ENCODE measurements around the gene SLC22A23. TPM values are rescaled to one million over a fixed set of nuclear protein-coding genes. Genes with fewer than 3 reads are reported as not detected.

Gene SLC22A23
- total RNA-seq, 1 experiment from 2014 or later: 5.7 TPM

GRCh38 chr6:3303795-3304411, 152.9 kb downstream of the SLC22A23 start:
- ATAC-seq: no peak
- H3K4me2 ChIP-seq (ENCODE audit: low read length): no peak overlapping the region
- no peak overlapping the region for H3K4me3 ChIP-seq (ENCODE audit: low read length)
- ChIA-PET POLR2A (ENCODE audit: unreplicated experiment) (no interaction called here), CTCF (interaction anchor here (0.5 kb wide), 1 partner anchor 33 kb away, joined by 4 read pairs; no protein-coding TSS in a partner anchor)
- no peaks in the 10 kb centered on the region for H3K27me3 ChIP-seq (ENCODE audit: low read length)
- DNase-seq: no peak
- H3K36me3 ChIP-seq (ENCODE audit: low read depth, low read length): no peaks in the 10 kb centered on the region
- TF ChIP-seq, protein P1, sequence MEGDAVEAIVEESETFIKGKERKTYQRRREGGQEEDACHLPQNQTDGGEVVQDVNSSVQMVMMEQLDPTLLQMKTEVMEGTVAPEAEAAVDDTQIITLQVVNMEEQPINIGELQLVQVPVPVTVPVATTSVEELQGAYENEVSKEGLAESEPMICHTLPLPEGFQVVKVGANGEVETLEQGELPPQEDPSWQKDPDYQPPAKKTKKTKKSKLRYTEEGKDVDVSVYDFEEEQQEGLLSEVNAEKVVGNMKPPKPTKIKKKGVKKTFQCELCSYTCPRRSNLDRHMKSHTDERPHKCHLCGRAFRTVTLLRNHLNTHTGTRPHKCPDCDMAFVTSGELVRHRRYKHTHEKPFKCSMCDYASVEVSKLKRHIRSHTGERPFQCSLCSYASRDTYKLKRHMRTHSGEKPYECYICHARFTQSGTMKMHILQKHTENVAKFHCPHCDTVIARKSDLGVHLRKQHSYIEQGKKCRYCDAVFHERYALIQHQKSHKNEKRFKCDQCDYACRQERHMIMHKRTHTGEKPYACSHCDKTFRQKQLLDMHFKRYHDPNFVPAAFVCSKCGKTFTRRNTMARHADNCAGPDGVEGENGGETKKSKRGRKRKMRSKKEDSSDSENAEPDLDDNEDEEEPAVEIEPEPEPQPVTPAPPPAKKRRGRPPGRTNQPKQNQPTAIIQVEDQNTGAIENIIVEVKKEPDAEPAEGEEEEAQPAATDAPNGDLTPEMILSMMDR (conservative IDR thresholded peaks at IDR 0.05; ENCODE audit: low read depth, low read length): no peak
- TF ChIP-seq EZH2 (IDR thresholded peaks at IDR 0.05; ENCODE audit: low read length, unreplicated experiment) (no peak), EZH2phosphoT487 (IDR thresholded peaks at IDR 0.05; ENCODE audit: borderline replicate concordance, low read length) (no peak)
- H3K9me2 ChIP-seq (replicated peaks; ENCODE audit: low read length): no peaks in the 10 kb centered on the region
- intact Hi-C loops (cut with micrococcal nuclease): no loop called here
- no peaks in the 10 kb centered on the region for H3F3A ChIP-seq (ENCODE audit: low read length, unreplicated experiment)
- no peaks in the 10 kb centered on the region for H3K79me2 ChIP-seq (ENCODE audit: low read length)
- no TSS peak for BruUV-seq (replicated peaks)
- H3K27ac ChIP-seq (ENCODE audit: low read length): no peak overlapping the region
- H3K4me1 ChIP-seq (ENCODE audit: insufficient read depth, low read length): no peaks in the 10 kb centered on the region
- no peaks in the 10 kb centered on the region for H3K9me3 ChIP-seq (ENCODE audit: low read length)
- no peak overlapping the region for H3K9ac ChIP-seq (ENCODE audit: low read length)
- H2AFZ ChIP-seq (ENCODE audit: low read length): no peak overlapping the region
- H4K20me1 ChIP-seq (ENCODE audit: low read length): no peaks in the 10 kb centered on the region

GRCh38 chr6:3301506-3301905, 155.3 kb downstream of the SLC22A23 start:
- Histone ChIP-seq H3F3A (ENCODE audit: low read length, unreplicated experiment) (no peaks in the 10 kb centered on the region), H3K9me2 (replicated peaks; ENCODE audit: low read length) (no peaks in the 10 kb centered on the region), H3K9ac (ENCODE audit: low read length) (no peak overlapping the region), H2AFZ (ENCODE audit: low read length) (no peak overlapping the region), H3K4me3 (ENCODE audit: low read length) (no peak overlapping the region), H4K20me1 (ENCODE audit: low read length) (no peaks in the 10 kb centered on the region), H3K9me3 (ENCODE audit: low read length) (no peaks in the 10 kb centered on the region), H3K4me1 (ENCODE audit: insufficient read depth, low read length) (peaks cover 14% of the 10 kb centered on the region), H3K36me3 (ENCODE audit: low read depth, low read length) (no peaks in the 10 kb centered on the region), H3K27me3 (ENCODE audit: low read length) (no peaks in the 10 kb centered on the region), H3K27ac (ENCODE audit: low read length) (no peak overlapping the region), H3K79me2 (ENCODE audit: low read length) (no peaks in the 10 kb centered on the region), H3K4me2 (ENCODE audit: low read length) (no peak overlapping the region)
- BruUV-seq (replicated peaks): no TSS peak
- DNase-seq (no peak), ATAC-seq (no peak)
- ChIA-PET POLR2A (ENCODE audit: unreplicated experiment) (no interaction called here), CTCF (no interaction called here)
- no peak for TF ChIP-seq EZH2 (IDR thresholded peaks at IDR 0.05; ENCODE audit: low read length, unreplicated experiment)
- TF ChIP-seq, protein P1 (conservative IDR thresholded peaks at IDR 0.05; ENCODE audit: low read depth, low read length): no peak
- TF ChIP-seq EZH2phosphoT487 (IDR thresholded peaks at IDR 0.05; ENCODE audit: borderline replicate concordance, low read length): no peak
- intact Hi-C loops (cut with micrococcal nuclease): no loop called here

DNA sequence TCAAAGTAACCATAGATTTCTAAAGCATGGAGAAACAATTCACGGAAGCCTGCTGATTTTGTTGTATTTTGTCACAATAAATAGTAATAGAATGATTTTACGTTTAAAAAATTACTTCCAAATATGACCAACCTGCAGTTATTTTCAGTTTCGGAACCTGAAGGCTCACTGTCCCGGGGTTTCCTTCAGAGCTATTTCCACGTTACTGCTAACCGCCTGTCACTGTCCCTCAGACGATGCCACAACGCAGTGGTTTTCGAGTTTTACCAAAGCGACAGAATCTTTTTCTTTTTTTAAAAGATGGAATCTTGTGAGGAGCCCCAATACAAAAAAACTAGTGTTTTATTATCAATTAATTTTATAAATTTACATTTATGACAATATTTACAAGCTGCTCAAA, 157.6 kb downstream of the SLC22A23 start:
- Histone ChIP-seq H3K79me2 (ENCODE audit: low read length) (no peaks in the 10 kb centered on the region), H2AFZ (ENCODE audit: low read length) (no peak overlapping the region), H3F3A (ENCODE audit: low read length, unreplicated experiment) (no peaks in the 10 kb centered on the region), H4K20me1 (ENCODE audit: low read length) (no peaks in the 10 kb centered on the region), H3K4me2 (ENCODE audit: low read length) (no peak overlapping the region), H3K9ac (ENCODE audit: low read length) (no peak overlapping the region), H3K27ac (ENCODE audit: low read length) (no peak overlapping the region), H3K36me3 (ENCODE audit: low read depth, low read length) (no peaks in the 10 kb centered on the region), H3K9me3 (ENCODE audit: low read length) (no peaks in the 10 kb centered on the region), H3K27me3 (ENCODE audit: low read length) (no peaks in the 10 kb centered on the region), H3K9me2 (replicated peaks; ENCODE audit: low read length) (no peaks in the 10 kb centered on the region), H3K4me3 (ENCODE audit: low read length) (no peak overlapping the region), H3K4me1 (ENCODE audit: insufficient read depth, low read length) (peaks cover 18% of the 10 kb centered on the region)
- intact Hi-C loops (cut with micrococcal nuclease): loop anchor here (5.0 kb wide), 1 partner anchor 158 kb away; the partner anchor contains the start of gene SLC22A23
- no TSS peak for BruUV-seq (replicated peaks)
- no peak for DNase-seq
- ChIA-PET POLR2A (ENCODE audit: unreplicated experiment) (interaction anchor here (0.6 kb wide), 1 partner anchor 81 kb away, joined by 4 read pairs; no protein-coding TSS in a partner anchor), CTCF (no interaction called here)
- TF ChIP-seq EZH2 (IDR thresholded peaks at IDR 0.05; ENCODE audit: low read length, unreplicated experiment) (no peak), EZH2phosphoT487 (IDR thresholded peaks at IDR 0.05; ENCODE audit: borderline replicate concordance, low read length) (no peak)
- TF ChIP-seq, protein P1 (conservative IDR thresholded peaks at IDR 0.05; ENCODE audit: low read depth, low read length): no peak
- no peak for ATAC-seq

Measured in PC-3 (cell line).